ENCODE measurements around the gene PRAMEF12.
A peak's percentile ranks its signal among the peaks of the same experiment; 100 is the strongest.

PRAMEF12 gene

GRCh38 chr1:12745126-12745991 is 28.2 kb upstream of the PRAMEF12 start:
- no peak for TF ChIP-seq CSRNP3 (CRISPR knock-in tag; IDR thresholded peaks at IDR 0.05)
- TF ChIP-seq TCF4 (CRISPR knock-in tag; IDR thresholded peaks at IDR 0.05; ENCODE audit: borderline replicate concordance): peak; percentile 78; the same call in 1 of the 2 replicates
- TF ChIP-seq POU6F1 (CRISPR knock-in tag; IDR thresholded peaks at IDR 0.05; ENCODE audit: borderline replicate concordance, low read depth): no peak
- no peak for ATAC-seq

GRCh38 chr1:12745992-12746323 is 27.6 kb upstream of the PRAMEF12 start, which contains the start of gene CFAP107:
TSS of gene CFAP107 (plus strand) at chr1:12746200. CDS start at chr1:12746431, 231 bp downstream.
- no peak for ATAC-seq
- TF ChIP-seq PPARA (CRISPR knock-in tag; IDR thresholded peaks at IDR 0.05; ENCODE audit: borderline replicate concordance): no peak
- no peak for TF ChIP-seq TSHZ2 (CRISPR knock-in tag; IDR thresholded peaks at IDR 0.05)
- no peak for TF ChIP-seq CREB5 (CRISPR knock-in tag; IDR thresholded peaks at IDR 0.05; ENCODE audit: low read depth)
- TF ChIP-seq ZNF565 (CRISPR knock-in tag; conservative IDR thresholded peaks at IDR 0.05; ENCODE audit: low read depth): no peak
- no peak for TF ChIP-seq TCF4 (CRISPR knock-in tag; IDR thresholded peaks at IDR 0.05; ENCODE audit: borderline replicate concordance)
- no peak for TF ChIP-seq ZFP3 (CRISPR knock-in tag; IDR thresholded peaks at IDR 0.05)
- no peak for TF ChIP-seq SNAI2 (CRISPR knock-in tag; IDR thresholded peaks at IDR 0.05)
- TF ChIP-seq ZNF8 (CRISPR knock-in tag; IDR thresholded peaks at IDR 0.05): no peak
- TF ChIP-seq ZNF70 (CRISPR knock-in tag; IDR thresholded peaks at IDR 0.05): no peak
- no peak for TF ChIP-seq TOX (CRISPR knock-in tag; IDR thresholded peaks at IDR 0.05; ENCODE audit: borderline replicate concordance)
- no peak for TF ChIP-seq OSR1 (CRISPR knock-in tag; IDR thresholded peaks at IDR 0.05)
- TF ChIP-seq ESRRG (CRISPR knock-in tag; IDR thresholded peaks at IDR 0.05): no peak
- no peak for TF ChIP-seq CSRNP3 (CRISPR knock-in tag; IDR thresholded peaks at IDR 0.05)
- no peak for TF ChIP-seq PATZ1 (CRISPR knock-in tag; IDR thresholded peaks at IDR 0.05; ENCODE audit: borderline replicate concordance)
- TF ChIP-seq BACH2 (CRISPR knock-in tag; IDR thresholded peaks at IDR 0.05; ENCODE audit: borderline replicate concordance): no peak
- TF ChIP-seq RARB (CRISPR knock-in tag; IDR thresholded peaks at IDR 0.05): no peak
- TF ChIP-seq ISL1 (CRISPR knock-in tag; IDR thresholded peaks at IDR 0.05): no peak
- TF ChIP-seq CSDC2 (CRISPR knock-in tag; IDR thresholded peaks at IDR 0.05): no peak
- TF ChIP-seq ZFP30 (CRISPR knock-in tag; IDR thresholded peaks at IDR 0.05): no peak

Measured in SK-N-SH treated with all-trans-retinoic acid at 6 μM for 48 hours (cell line).